Measurements from ENCODE around the gene RNASEL.
"Not testable (repeated sequence)": the region's sequence is repeated elsewhere in the genome, so short reads cannot be mapped to it uniquely, and the experiment has no call there.

The RNASEL gene

GRCh38 chr1:182633031-182633430 lies 44.0 kb upstream of the RNASEL start:
- H3K4me3 ChIP-seq (ENCODE audit: low read depth, low read length) = no peak overlapping the region
- H3K36me3 ChIP-seq (replicated peaks) = no peaks in the 10 kb centered on the region
- in situ Hi-C loops (cut with HindIII; ENCODE audit: low pct_ligation_motif_present, low sequenced_read_pairs) = no loop called here
- DNase-seq = no peak
- no peak for TF ChIP-seq CTCF (IDR thresholded peaks at IDR 0.05; ENCODE audit: low read depth, low read length, missing control alignments)
- H3K27ac ChIP-seq = no peak overlapping the region
- no peaks in the 10 kb centered on the region for H3K27me3 ChIP-seq (replicated peaks)

- not testable (repeated sequence) for H3K4me3 ChIP-seq (ENCODE audit: low read depth, low read length)
These were observed 43.4 kb upstream of the RNASEL start for GRCh38 chr1:182632441-182632857.

DNA sequence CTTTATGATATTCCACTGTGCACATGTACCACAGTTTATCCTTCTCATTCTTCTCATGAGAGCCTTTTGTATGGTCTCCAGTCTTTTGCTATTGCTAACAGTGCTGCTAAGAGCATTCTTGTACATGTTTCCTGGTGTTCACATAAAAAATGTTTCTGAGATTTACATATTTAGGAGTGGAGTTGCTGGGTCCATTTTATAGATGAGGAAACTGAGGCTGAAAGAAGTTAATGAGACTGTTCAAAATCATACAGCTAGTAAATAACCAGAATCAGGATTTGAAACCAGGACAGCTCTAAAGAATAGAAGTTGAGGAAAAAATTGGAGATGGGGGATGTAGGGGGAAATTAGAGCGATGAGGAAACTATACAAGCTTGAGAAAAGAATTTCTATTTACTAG lies 42.9 kb upstream of the RNASEL start:
- no peak for DNase-seq
- H3K27me3 ChIP-seq (replicated peaks) = no peaks in the 10 kb centered on the region
- no peak overlapping the region for H3K4me3 ChIP-seq (ENCODE audit: low read depth, low read length)
- in situ Hi-C loops (cut with HindIII; ENCODE audit: low pct_ligation_motif_present, low sequenced_read_pairs) = no loop called here
- H3K27ac ChIP-seq = no peak overlapping the region
- no peak for TF ChIP-seq CTCF (IDR thresholded peaks at IDR 0.05; ENCODE audit: low read depth, low read length, missing control alignments)
- no peaks in the 10 kb centered on the region for H3K36me3 ChIP-seq (replicated peaks)

More at GRCh38 chr1:182632441-182632857, 43.4 kb upstream of the RNASEL start:
- H3K36me3 ChIP-seq (replicated peaks); DNase-seq; H3K27ac ChIP-seq; H3K27me3 ChIP-seq (replicated peaks); in situ Hi-C loops (cut with HindIII; ENCODE audit: low pct_ligation_motif_present, low sequenced_read_pairs): not testable (repeated sequence)

DNA sequence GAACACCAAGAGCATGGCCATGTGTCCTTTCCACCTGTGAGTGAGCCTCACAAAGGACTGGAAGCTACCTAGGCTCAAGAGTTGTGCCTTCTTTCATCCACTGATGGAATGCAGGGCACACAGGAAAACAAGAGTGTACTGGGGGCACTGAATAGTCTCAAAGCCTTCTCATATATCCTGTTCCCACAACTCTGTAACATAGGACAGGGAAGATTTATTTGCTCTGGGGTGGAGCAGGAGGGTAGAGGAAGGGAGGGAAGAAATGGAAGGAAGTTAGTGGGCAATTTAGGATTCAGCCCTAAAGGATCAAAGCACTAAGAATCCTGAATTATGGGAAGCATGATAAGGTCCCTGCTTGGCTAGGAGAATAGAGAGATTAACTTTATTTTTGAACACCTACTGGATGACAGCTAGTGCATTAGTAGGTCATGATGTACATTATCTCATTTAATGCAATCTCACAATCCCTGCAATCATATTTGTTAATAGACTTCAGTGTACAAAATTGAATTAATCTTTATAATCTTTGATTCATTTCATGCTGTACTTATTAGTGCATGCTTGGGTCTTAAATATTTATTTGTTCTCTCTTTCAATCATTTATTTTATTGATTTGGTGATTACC lies 42.1 kb upstream of the RNASEL start:
- TF ChIP-seq CTCF (IDR thresholded peaks at IDR 0.05; ENCODE audit: low read depth, low read length, missing control alignments) = no peak
- H3K4me3 ChIP-seq (ENCODE audit: low read depth, low read length) = no peak overlapping the region
- H3K27ac ChIP-seq = no peak overlapping the region
- no peaks in the 10 kb centered on the region for H3K27me3 ChIP-seq (replicated peaks)
- H3K36me3 ChIP-seq (replicated peaks) = no peaks in the 10 kb centered on the region
- no peak for DNase-seq
- in situ Hi-C loops (cut with HindIII; ENCODE audit: low pct_ligation_motif_present, low sequenced_read_pairs) = no loop called here

- H3K27me3 ChIP-seq (replicated peaks) = no peaks in the 10 kb centered on the region
- no peak overlapping the region for H3K27ac ChIP-seq
- no peak for TF ChIP-seq CTCF (IDR thresholded peaks at IDR 0.05; ENCODE audit: low read depth, low read length, missing control alignments)
- in situ Hi-C loops (cut with HindIII; ENCODE audit: low pct_ligation_motif_present, low sequenced_read_pairs) = no loop called here
- DNase-seq = no peak
- H3K4me3 ChIP-seq (ENCODE audit: low read depth, low read length) = no peak overlapping the region
- no peaks in the 10 kb centered on the region for H3K36me3 ChIP-seq (replicated peaks)
These were observed 41.5 kb upstream of the RNASEL start for GRCh38 chr1:182630586-182630985.

DNA sequence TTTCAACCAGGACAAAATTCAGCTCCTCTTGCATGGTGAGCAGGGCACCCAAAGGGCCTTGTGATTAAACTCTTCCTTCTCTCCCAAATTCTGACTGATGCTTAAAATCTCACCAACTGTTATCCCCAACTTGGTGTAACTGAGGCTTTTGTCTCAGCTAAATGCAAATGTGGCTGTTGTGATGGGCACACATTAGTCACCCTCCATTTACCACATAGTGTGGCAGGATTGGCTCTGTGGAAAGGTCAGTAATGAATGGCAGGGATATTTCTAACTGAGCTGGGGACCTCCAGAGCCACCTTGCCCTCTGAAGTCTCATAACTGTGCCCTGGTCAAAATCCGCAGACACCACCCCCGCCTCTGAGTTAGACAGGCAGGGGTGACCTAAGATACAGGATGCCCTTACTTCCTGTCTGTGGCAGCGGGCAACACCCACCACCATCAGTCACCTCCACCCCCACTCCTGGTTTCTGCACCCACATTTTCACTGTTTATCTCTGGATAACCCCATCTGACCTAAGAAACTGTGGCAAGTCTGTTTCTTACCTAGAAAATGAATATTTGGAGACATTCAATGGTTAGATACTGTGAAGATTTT lies 40.5 kb upstream of the RNASEL start:
- Histone ChIP-seq H3K4me3 (ENCODE audit: low read depth, low read length) (no peak overlapping the region), H3K36me3 (replicated peaks) (no peaks in the 10 kb centered on the region), H3K27ac (no peak overlapping the region), H3K27me3 (replicated peaks) (no peaks in the 10 kb centered on the region)
- no peak for TF ChIP-seq CTCF (IDR thresholded peaks at IDR 0.05; ENCODE audit: low read depth, low read length, missing control alignments)
- DNase-seq = no peak
- in situ Hi-C loops (cut with HindIII; ENCODE audit: low pct_ligation_motif_present, low sequenced_read_pairs) = no loop called here

All from brain microvascular endothelial cell (primary cell).